HG03575 (cell line): Measurements from ENCODE around the gene TNFRSF25.

ENCODE experiments used
- ATAC-seq: cut with Tn5 transposase; IDR thresholded peaks from one replicate; pipeline ENCODE4 v1.9.1; 2021; ENCODE audit not compliant: unreplicated experiment, insufficient number of reproducible peaks, low FRiP score; ENCODE audit errors: extremely low read depth

Gene TNFRSF25

GRCh38 chr1:6490181-6491080 lies 24.5 kb upstream of the TNFRSF25 start:
- ATAC-seq: no peak

GRCh38 chr1:6489799-6490180 lies 23.8 kb upstream of the TNFRSF25 start:
- ATAC-seq: no peak

GRCh38 chr1:6489383-6489765 lies 23.4 kb upstream of the TNFRSF25 start:
- ATAC-seq: no peak

- no peak for ATAC-seq
Measured at GRCh38 chr1:6488602-6489382, 22.8 kb upstream of the TNFRSF25 start.

- no peak for ATAC-seq
Measured at GRCh38 chr1:6487804-6488484, 22.0 kb upstream of the TNFRSF25 start.

GRCh38 chr1:6486433-6487011 lies 20.5 kb upstream of the TNFRSF25 start:
- no peak for ATAC-seq

GRCh38 chr1:6485168-6486101 lies 19.5 kb upstream of the TNFRSF25 start:
- ATAC-seq: no peak

GRCh38 chr1:6484826-6485167 lies 18.8 kb upstream of the TNFRSF25 start:
- ATAC-seq: no peak

GRCh38 chr1:6483761-6484117 lies 17.8 kb upstream of the TNFRSF25 start:
- no peak for ATAC-seq

GRCh38 chr1:6483017-6483760 lies 17.2 kb upstream of the TNFRSF25 start:
- ATAC-seq: no peak

- no peak for ATAC-seq
Measured at GRCh38 chr1:6481820-6482219, 15.8 kb upstream of the TNFRSF25 start.

- no peak for ATAC-seq
Measured at GRCh38 chr1:6477039-6477820, 11.3 kb upstream of the TNFRSF25 start.

GRCh38 chr1:6476483-6476882 lies 10.5 kb upstream of the TNFRSF25 start:
- no peak for ATAC-seq

GRCh38 chr1:6475381-6476133 lies 9.6 kb upstream of the TNFRSF25 start:
- ATAC-seq: no peak

- no peak for ATAC-seq
Measured at GRCh38 chr1:6474815-6475282, 8.9 kb upstream of the TNFRSF25 start.
